Neural cell (in vitro differentiated cells): Measurements from ENCODE around the gene DDX5.

Source experiments
- CTCF ChIP-seq: fragments of 450-650 bp; IDR thresholded peaks from 2 replicates; pipeline ENCODE4 v1.5.1; 2014; ENCODE audit warnings: antibody characterized with exemption, mild to moderate bottlenecking, moderate library complexity; ENCODE audit not compliant: poor library complexity, severe bottlenecking
- EP300 ChIP-seq: fragments of 450-650 bp; conservative IDR thresholded peaks from 2 replicates; pipeline ENCODE4 v1.6.1; 2014; ENCODE audit warnings: antibody characterized with exemption, mild to moderate bottlenecking, moderate library complexity; ENCODE audit not compliant: poor library complexity, severe bottlenecking
- EZH2 ChIP-seq: fragments of 200-600, 300-800 bp; shearing (Covaris generic), sonication (generic); IDR thresholded peaks from 2 replicates; pipeline ENCODE4 v1.6.1; 2014; ENCODE audit warnings: antibody characterized with exemption, low read length, borderline replicate concordance, mild to moderate bottlenecking; ENCODE audit not compliant: insufficient read depth, poor library complexity, severe bottlenecking
- MXI1 ChIP-seq: fragments of 450-650 bp; conservative IDR thresholded peaks from 2 replicates; pipeline ENCODE4 v1.6.1; 2014; ENCODE audit warnings: antibody characterized with exemption, mild to moderate bottlenecking; ENCODE audit not compliant: poor library complexity, severe bottlenecking

- TF ChIP-seq MXI1 (no peak), EP300 (no peak), EZH2 (no peak), CTCF (no peak)
Observed at GRCh38 chr17:64499805-64500486, 6.1 kb downstream of the DDX5 start.
